HG02798 (cell line): ENCODE measurements around the gene HPN.

Experiments
- ATAC-seq: cut with Tn5 transposase; IDR thresholded peaks from one replicate; pipeline ENCODE4 v1.9.1; 2021; ENCODE audit warnings: mild to moderate bottlenecking; ENCODE audit not compliant: unreplicated experiment, poor library complexity

The HPN gene

DNA sequence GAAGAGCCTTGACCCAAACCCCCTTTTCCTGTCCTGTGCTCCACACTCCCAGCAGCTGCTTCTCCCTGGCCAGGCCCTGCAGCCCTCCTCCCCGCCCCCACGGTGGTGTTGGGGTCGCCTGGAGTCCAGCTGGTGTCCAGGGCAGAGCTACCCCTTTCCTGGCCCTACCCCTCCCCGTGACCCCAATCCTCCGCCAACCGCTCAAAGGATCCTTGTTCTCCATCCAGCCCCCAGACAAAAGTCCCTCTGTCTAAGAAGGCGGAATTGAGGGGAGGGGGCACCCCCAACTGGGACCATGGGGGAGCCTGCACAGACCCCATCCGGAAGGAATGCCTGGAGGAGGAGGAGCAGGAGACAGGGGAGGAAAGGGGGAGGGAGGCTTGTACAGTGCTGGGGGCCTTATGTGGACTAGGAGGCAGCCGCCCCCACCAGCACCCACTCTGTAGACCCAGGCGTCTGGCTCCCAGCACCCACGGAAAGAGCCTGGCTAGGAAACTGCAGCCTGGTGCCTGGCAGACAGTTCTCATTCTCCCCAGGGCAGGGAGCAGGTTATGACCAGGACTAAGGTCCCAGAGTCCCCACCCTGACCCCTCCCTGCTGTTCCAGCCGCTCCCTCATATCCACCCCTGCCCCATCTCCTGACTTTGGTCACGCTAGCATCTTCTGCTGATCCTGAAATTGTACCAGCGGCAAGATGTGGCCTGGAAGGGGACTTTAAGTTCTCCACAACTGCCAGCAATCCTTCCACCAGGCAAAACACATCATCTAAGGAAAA is 73.8 kb downstream of the HPN start, which contains the start of gene FXYD3:
TSS of gene FXYD3 (plus strand) at position 647 of the 775 bp plus-strand sequence. CDS start 3,554 bp downstream, outside the sequence.
- ATAC-seq: no peak
